HepG2 (cell line): ENCODE measurements around the gene ARL5C. TPM values are rescaled to one million over a fixed set of nuclear protein-coding genes. Genes with fewer than 3 reads are reported as not detected.

ENCODE experiments used
- RFXAP ChIP-seq: sonication (generic); formaldehyde crosslinking; IDR thresholded peaks from 2 replicates; pipeline ENCODE4 v1.4.0; 2020; ENCODE audit warnings: missing genetic modification reagents, borderline replicate concordance
- THAP9 ChIP-seq: sonication (generic); formaldehyde crosslinking; IDR thresholded peaks from 2 replicates; pipeline ENCODE4; 2020; ENCODE audit warnings: missing genetic modification reagents, mild to moderate bottlenecking, borderline replicate concordance
- ZBTB49 ChIP-seq: sonication (generic); formaldehyde crosslinking; IDR thresholded peaks from 2 replicates; pipeline ENCODE4 v1.4.0; 2020; ENCODE audit warnings: missing genetic modification reagents, borderline replicate concordance
- ZFP41 ChIP-seq: sonication (generic); formaldehyde crosslinking; IDR thresholded peaks from 2 replicates; pipeline ENCODE4 v1.4.0; 2020; ENCODE audit warnings: mild to moderate bottlenecking, missing genetic modification reagents, borderline replicate concordance
- ZNF317 ChIP-seq: sonication (generic); formaldehyde crosslinking; IDR thresholded peaks from 2 replicates; pipeline ENCODE4 v1.5.0; 2020; ENCODE audit warnings: mild to moderate bottlenecking, missing genetic modification reagents
- ZNF484 ChIP-seq: sonication (generic); formaldehyde crosslinking; IDR thresholded peaks from 2 replicates; pipeline ENCODE4 v1.5.1; 2020; ENCODE audit warnings: mild to moderate bottlenecking, low read depth, missing genetic modification reagents, borderline replicate concordance
- ZNF770 ChIP-seq: sonication (generic); formaldehyde crosslinking; IDR thresholded peaks from 2 replicates; pipeline ENCODE4 v1.5.0; 2020; ENCODE audit warnings: mild to moderate bottlenecking, missing genetic modification reagents
- polyA plus RNA-seq, 8 experiments: library from polyadenylated mRNA; depleted of rRNA in 3 of 8; stranded (reverse) in 7 of 8; unstranded in 1 of 8; fragments of >200 nt; fragmentation: Illumina TruSeq in 4 of 8; extraction: Trizol in 4 of 8; gene quantifications; 2 replicates each; pipeline versions ENCODE4 v1.2.1 to v1.2.3, GENCODE V29; 2011 to 2016; ENCODE audit warnings: low read depth in 4 of 8, missing spikeins in 1 of 8, mixed read lengths in 1 of 8; ENCODE audit not compliant: insufficient read depth in 1 of 8
- total RNA-seq, 5 experiments: library from RNA; depleted of rRNA; stranded (reverse); fragments of >200 nt; fragmentation: Illumina TruSeq; extraction: Trizol; gene quantifications; 2 replicates each; pipeline ENCODE4 v1.2.3, GENCODE V29; 2016; ENCODE audit warnings: low read depth in 1 of 5

Gene ARL5C
- total and polyA plus RNA-seq, 2 of the 13 experiments (the other 11 are each of a cell fraction or from before 2014, with no cell fraction given): not detected

GRCh38 chr17:39177256-39177655 lies 11.3 kb upstream of the ARL5C start (continued):
- TF ChIP-seq ZNF317 (CRISPR knock-in tag): no peak
- TF ChIP-seq RFXAP (CRISPR knock-in tag): no peak
- no peak for TF ChIP-seq ZFP41 (CRISPR knock-in tag)
- TF ChIP-seq ZBTB49 (CRISPR knock-in tag): no peak
- no peak for TF ChIP-seq ZNF484 (CRISPR knock-in tag)
- no peak for TF ChIP-seq ZNF770
- no peak for TF ChIP-seq THAP9
